HepG2 (cell line): Measurements from ENCODE around the gene TBL2. TPM values are rescaled to one million over a fixed set of nuclear protein-coding genes. Genes with fewer than 3 reads are reported as not detected.
A peak's percentile ranks its signal among the peaks of the same experiment; 100 is the strongest.

Experiments used
- ATF1 ChIP-seq: IDR thresholded peaks from 2 replicates; pipeline ENCODE4 v1.6.1; 2016; ENCODE audit warnings: mild to moderate bottlenecking, control low read depth
- DR1 ChIP-seq: sonication (generic); formaldehyde crosslinking; IDR thresholded peaks from 2 replicates; pipeline ENCODE4 v1.8.0; 2021; ENCODE audit warnings: mild to moderate bottlenecking, missing genetic modification reagents, inconsistent platforms
- ESRRA ChIP-seq: sonication (generic); formaldehyde crosslinking; IDR thresholded peaks from 2 replicates; pipeline ENCODE4 v1.5.1; 2020; ENCODE audit warnings: mild to moderate bottlenecking, low read depth, missing genetic modification reagents
- KMT2B ChIP-seq: IDR thresholded peaks from 2 replicates; pipeline ENCODE4 v1.6.1; 2016; ENCODE audit warnings: missing genetic modification reagents, missing compliant biosample characterization
- MAFF ChIP-seq: IDR thresholded peaks from 2 replicates; pipeline ENCODE4 v1.6.1; 2011; ENCODE audit warnings: low read depth, low read length, improper control_type of control experiment
- MZF1 ChIP-seq: sonication (generic); formaldehyde crosslinking; IDR thresholded peaks from 2 replicates; pipeline ENCODE4 v1.8.1; 2023; ENCODE audit warnings: mild to moderate bottlenecking, missing genetic modification reagents, borderline replicate concordance
- NBN ChIP-seq: fragments of 450-650 bp; conservative IDR thresholded peaks from 2 replicates; pipeline ENCODE4 v1.6.1; 2017
- SMAD3 ChIP-seq: sonication (generic); formaldehyde crosslinking; IDR thresholded peaks from 2 replicates; pipeline ENCODE4 v1.4.0; 2020; ENCODE audit warnings: missing genetic modification reagents
- TRIM24 ChIP-seq: sonication (generic); formaldehyde crosslinking; IDR thresholded peaks from 2 replicates; pipeline ENCODE4 v1.8.0; 2022; ENCODE audit warnings: mild to moderate bottlenecking, missing genetic modification reagents
- ZC3H13 ChIP-seq: sonication (generic); formaldehyde crosslinking; IDR thresholded peaks from 2 replicates; pipeline ENCODE4 v1.8.1; 2023; ENCODE audit warnings: mild to moderate bottlenecking, missing genetic modification reagents, moderate library complexity
- ZFAT ChIP-seq: sonication (generic); formaldehyde crosslinking; conservative IDR thresholded peaks from 2 replicates; pipeline ENCODE4 v1.8.1; 2023; ENCODE audit warnings: missing genetic modification reagents, inconsistent platforms
- ZFP37 ChIP-seq: sonication (generic); formaldehyde crosslinking; IDR thresholded peaks from 2 replicates; pipeline ENCODE4 v1.4.0; 2020; ENCODE audit warnings: missing genetic modification reagents, borderline replicate concordance
- ZFP82 ChIP-seq: sonication (generic); formaldehyde crosslinking; IDR thresholded peaks from 2 replicates; pipeline ENCODE4 v1.5.1; 2020; ENCODE audit warnings: mild to moderate bottlenecking, missing genetic modification reagents, borderline replicate concordance
- ZNF282 ChIP-seq: fragments of 450-650 bp; IDR thresholded peaks from 2 replicates; pipeline ENCODE4 v1.6.1; 2018; ENCODE audit not compliant: partially characterized antibody
- polyA plus RNA-seq, 8 experiments: library from polyadenylated mRNA; depleted of rRNA in 3 of 8; stranded (reverse) in 7 of 8; unstranded in 1 of 8; fragments of >200 nt; fragmentation: Illumina TruSeq in 4 of 8; extraction: Trizol in 4 of 8; gene quantifications; 2 replicates each; pipeline versions ENCODE4 v1.2.1 to v1.2.3, GENCODE V29; 2011 to 2016; ENCODE audit warnings: low read depth in 4 of 8, missing spikeins in 1 of 8, mixed read lengths in 1 of 8; ENCODE audit not compliant: insufficient read depth in 1 of 8
- total RNA-seq, 5 experiments: library from RNA; depleted of rRNA; stranded (reverse); fragments of >200 nt; fragmentation: Illumina TruSeq; extraction: Trizol; gene quantifications; 2 replicates each; pipeline ENCODE4 v1.2.3, GENCODE V29; 2016; ENCODE audit warnings: low read depth in 1 of 5
- TF ChIP-seq, protein P1 (sequence below): sonication (generic); formaldehyde crosslinking; IDR thresholded peaks from 2 replicates; pipeline ENCODE4 v1.4.0; 2020; ENCODE audit warnings: missing genetic modification reagents; ENCODE audit errors: not compliant biosample characterization
- TF ChIP-seq, protein P2 (sequence below): sonication (generic); formaldehyde crosslinking; IDR thresholded peaks from 2 replicates; pipeline ENCODE4 v1.5.0; 2020; ENCODE audit warnings: mild to moderate bottlenecking, missing genetic modification reagents
- TF ChIP-seq, protein P3 (sequence below), 2 experiments: IDR thresholded peaks; 2 replicates each; pipeline ENCODE4 v1.6.1; 2011 to 2012; ENCODE audit warnings: low read length in 2 of 2, borderline replicate concordance in 1 of 2, low read depth in 1 of 2, mild to moderate bottlenecking in 1 of 2, moderate library complexity in 1 of 2
- TF ChIP-seq, protein P4 (sequence below): IDR thresholded peaks from 2 replicates; pipeline ENCODE4 v1.6.1; 2016; ENCODE audit warnings: missing compliant biosample characterization, missing genetic modification reagents, borderline replicate concordance
- TF ChIP-seq, protein P5 (sequence below): sonication (generic); formaldehyde crosslinking; IDR thresholded peaks from 2 replicates; pipeline ENCODE4 v1.4.0; 2020; ENCODE audit warnings: missing genetic modification reagents, borderline replicate concordance

Gene TBL2
- total and polyA plus RNA-seq, 2 of the 13 experiments (the other 11 are each of a cell fraction or from before 2014, with no cell fraction given), result 43.4 to 47.2 TPM

DNA sequence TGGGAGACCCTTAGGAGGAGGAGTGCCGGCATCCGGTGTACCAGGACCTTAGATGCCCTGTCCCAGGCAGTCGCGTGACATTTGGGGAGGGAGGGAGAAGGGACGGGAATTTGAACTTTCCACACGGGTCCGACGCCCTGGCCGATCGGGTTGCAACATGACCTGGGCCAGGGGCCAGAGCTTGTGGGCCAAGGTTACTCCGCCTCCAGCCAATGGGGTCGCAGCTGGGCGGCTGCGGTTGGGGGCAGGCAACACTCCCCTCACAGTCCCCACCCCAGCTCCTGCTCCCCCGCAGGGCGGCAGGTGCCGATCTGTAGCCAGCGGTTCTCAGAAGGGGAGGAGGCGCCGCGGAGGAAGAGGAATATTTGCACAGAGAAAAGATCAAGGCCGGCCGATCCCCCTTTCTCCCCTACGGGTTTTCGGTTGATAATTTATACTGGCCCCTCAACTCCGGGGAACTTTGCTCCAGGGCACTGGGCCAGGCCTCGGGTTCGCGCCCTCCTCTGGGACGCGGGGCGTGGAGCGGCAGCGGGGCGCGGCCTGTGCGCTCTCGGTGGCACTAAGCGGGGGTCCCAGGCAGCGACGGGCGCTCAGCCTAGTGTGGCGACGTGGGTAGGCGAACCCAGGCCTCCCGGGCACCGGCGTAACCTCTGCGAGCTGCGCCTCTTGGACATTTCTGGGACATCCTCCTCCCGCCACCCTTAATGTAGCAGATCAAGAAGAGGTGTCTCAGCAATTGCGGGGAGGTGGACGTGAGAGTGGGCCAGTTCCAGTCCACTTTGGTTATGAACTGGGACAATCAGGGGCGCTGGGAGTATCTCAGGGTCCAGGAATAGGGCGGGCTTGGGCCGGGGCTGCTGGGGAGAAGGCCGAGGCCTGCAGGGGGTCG, 44.8 kb upstream of the TBL2 start (continued):
- TF ChIP-seq ZFP82 (CRISPR knock-in tag) (no peak), KMT2B (CRISPR knock-in tag) (peak; percentile 31; the same call in 1 of the 2 replicates), MAFF (no peak), ATF1 (CRISPR knock-in tag) (no peak), ZC3H13 (CRISPR knock-in tag) (peak; percentile 80; the same call in 1 of the 2 replicates), DR1 (0 out of 2 replicates have a peak, but pooled peaks have one; percentile 18), ZNF282 (no peak), SMAD3 (CRISPR knock-in tag) (0 out of 2 replicates have a peak, but pooled peaks have one; percentile 39), TRIM24 (0 out of 2 replicates have a peak, but pooled peaks have one; percentile 18), ESRRA (peak; percentile 95), MZF1 (CRISPR knock-in tag) (no peak), ZFP37 (CRISPR knock-in tag) (no peak), NBN (no peak), ZFAT (CRISPR knock-in tag) (no peak)
- TF ChIP-seq, protein P1, sequence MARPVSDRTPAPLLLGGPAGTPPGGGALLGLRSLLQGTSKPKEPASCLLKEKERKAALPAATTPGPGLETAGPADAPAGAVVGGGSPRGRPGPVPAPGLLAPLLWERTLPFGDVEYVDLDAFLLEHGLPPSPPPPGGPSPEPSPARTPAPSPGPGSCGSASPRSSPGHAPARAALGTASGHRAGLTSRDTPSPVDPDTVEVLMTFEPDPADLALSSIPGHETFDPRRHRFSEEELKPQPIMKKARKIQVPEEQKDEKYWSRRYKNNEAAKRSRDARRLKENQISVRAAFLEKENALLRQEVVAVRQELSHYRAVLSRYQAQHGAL (CRISPR knock-in tag), result no peak
- TF ChIP-seq, protein P2, sequence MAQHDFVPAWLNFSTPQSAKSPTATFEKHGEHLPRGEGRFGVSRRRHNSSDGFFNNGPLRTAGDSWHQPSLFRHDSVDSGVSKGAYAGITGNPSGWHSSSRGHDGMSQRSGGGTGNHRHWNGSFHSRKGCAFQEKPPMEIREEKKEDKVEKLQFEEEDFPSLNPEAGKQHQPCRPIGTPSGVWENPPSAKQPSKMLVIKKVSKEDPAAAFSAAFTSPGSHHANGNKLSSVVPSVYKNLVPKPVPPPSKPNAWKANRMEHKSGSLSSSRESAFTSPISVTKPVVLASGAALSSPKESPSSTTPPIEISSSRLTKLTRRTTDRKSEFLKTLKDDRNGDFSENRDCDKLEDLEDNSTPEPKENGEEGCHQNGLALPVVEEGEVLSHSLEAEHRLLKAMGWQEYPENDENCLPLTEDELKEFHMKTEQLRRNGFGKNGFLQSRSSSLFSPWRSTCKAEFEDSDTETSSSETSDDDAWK (CRISPR knock-in tag), result no peak
- TF ChIP-seq, protein P3, sequence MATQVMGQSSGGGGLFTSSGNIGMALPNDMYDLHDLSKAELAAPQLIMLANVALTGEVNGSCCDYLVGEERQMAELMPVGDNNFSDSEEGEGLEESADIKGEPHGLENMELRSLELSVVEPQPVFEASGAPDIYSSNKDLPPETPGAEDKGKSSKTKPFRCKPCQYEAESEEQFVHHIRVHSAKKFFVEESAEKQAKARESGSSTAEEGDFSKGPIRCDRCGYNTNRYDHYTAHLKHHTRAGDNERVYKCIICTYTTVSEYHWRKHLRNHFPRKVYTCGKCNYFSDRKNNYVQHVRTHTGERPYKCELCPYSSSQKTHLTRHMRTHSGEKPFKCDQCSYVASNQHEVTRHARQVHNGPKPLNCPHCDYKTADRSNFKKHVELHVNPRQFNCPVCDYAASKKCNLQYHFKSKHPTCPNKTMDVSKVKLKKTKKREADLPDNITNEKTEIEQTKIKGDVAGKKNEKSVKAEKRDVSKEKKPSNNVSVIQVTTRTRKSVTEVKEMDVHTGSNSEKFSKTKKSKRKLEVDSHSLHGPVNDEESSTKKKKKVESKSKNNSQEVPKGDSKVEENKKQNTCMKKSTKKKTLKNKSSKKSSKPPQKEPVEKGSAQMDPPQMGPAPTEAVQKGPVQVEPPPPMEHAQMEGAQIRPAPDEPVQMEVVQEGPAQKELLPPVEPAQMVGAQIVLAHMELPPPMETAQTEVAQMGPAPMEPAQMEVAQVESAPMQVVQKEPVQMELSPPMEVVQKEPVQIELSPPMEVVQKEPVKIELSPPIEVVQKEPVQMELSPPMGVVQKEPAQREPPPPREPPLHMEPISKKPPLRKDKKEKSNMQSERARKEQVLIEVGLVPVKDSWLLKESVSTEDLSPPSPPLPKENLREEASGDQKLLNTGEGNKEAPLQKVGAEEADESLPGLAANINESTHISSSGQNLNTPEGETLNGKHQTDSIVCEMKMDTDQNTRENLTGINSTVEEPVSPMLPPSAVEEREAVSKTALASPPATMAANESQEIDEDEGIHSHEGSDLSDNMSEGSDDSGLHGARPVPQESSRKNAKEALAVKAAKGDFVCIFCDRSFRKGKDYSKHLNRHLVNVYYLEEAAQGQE (IDR thresholded peaks at IDR 0.05; ENCODE audit: borderline replicate concordance in 1 of 2, low read depth in 1 of 2, low read length in 2 of 2), result peak in 1 of 2 experiments; percentile 45; a peak in 1 of 4 replicates
- TF ChIP-seq, protein P4, sequence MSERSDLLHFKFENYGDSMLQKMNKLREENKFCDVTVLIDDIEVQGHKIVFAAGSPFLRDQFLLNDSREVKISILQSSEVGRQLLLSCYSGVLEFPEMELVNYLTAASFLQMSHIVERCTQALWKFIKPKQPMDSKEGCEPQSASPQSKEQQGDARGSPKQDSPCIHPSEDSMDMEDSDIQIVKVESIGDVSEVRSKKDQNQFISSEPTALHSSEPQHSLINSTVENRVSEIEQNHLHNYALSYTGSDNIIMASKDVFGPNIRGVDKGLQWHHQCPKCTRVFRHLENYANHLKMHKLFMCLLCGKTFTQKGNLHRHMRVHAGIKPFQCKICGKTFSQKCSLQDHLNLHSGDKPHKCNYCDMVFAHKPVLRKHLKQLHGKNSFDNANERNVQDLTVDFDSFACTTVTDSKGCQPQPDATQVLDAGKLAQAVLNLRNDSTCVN (CRISPR knock-in tag), result no peak
- TF ChIP-seq, protein P5, sequence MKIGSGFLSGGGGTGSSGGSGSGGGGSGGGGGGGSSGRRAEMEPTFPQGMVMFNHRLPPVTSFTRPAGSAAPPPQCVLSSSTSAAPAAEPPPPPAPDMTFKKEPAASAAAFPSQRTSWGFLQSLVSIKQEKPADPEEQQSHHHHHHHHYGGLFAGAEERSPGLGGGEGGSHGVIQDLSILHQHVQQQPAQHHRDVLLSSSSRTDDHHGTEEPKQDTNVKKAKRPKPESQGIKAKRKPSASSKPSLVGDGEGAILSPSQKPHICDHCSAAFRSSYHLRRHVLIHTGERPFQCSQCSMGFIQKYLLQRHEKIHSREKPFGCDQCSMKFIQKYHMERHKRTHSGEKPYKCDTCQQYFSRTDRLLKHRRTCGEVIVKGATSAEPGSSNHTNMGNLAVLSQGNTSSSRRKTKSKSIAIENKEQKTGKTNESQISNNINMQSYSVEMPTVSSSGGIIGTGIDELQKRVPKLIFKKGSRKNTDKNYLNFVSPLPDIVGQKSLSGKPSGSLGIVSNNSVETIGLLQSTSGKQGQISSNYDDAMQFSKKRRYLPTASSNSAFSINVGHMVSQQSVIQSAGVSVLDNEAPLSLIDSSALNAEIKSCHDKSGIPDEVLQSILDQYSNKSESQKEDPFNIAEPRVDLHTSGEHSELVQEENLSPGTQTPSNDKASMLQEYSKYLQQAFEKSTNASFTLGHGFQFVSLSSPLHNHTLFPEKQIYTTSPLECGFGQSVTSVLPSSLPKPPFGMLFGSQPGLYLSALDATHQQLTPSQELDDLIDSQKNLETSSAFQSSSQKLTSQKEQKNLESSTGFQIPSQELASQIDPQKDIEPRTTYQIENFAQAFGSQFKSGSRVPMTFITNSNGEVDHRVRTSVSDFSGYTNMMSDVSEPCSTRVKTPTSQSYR, result peak; percentile 85
